CD14-positive monocyte (primary cell): ENCODE results near the gene P2RY1. TPM values are rescaled to one million over a fixed set of nuclear protein-coding genes. Genes with fewer than 3 reads are reported as not detected.

ENCODE experiments used
- DNase-seq, 3 donors: peaks; one replicate each; pipeline ENCODE4 v3.0.0-alpha.2; 2011 to 2022
- H2AFZ ChIP-seq: 2 replicates; pipeline ENCODE4 v1.6.0; 2012; ENCODE audit warnings: mild to moderate bottlenecking, low read depth, low read length, inconsistent platforms; ENCODE audit not compliant: insufficient read depth, poor library complexity, severe bottlenecking
- H3K27ac ChIP-seq, 2 donors: 1 replicate in 1 of 2; 2 replicates in 1 of 2; pipeline ENCODE4 v1.5.1; 2012 to 2013; ENCODE audit warnings: low read length in 2 of 2, control low read depth in 1 of 2, inconsistent platforms in 1 of 2, low read depth in 1 of 2, mild to moderate bottlenecking in 1 of 2
- H3K27me3 ChIP-seq, 2 donors: one replicate each; pipeline versions ENCODE4 v1.6.0 to v1.6.1; 2011 to 2013; ENCODE audit warnings: low read length in 2 of 2; ENCODE audit not compliant: control insufficient read depth in 2 of 2, insufficient read depth in 2 of 2
- H3K36me3 ChIP-seq, 2 donors: replicated peaks in 1 of 2; 1 replicate in 1 of 2; 2 replicates in 1 of 2; pipeline versions ENCODE4 v1.5.1 to v1.6.1; 2012 to 2013; ENCODE audit warnings: low read length in 2 of 2, control low read depth in 1 of 2, inconsistent platforms in 1 of 2, mild to moderate bottlenecking in 1 of 2; ENCODE audit not compliant: insufficient read depth in 2 of 2, control insufficient read depth in 1 of 2
- H3K4me1 ChIP-seq, 2 donors: 1 replicate in 1 of 2; 2 replicates in 1 of 2; pipeline versions ENCODE4 v1.5.1 to v1.6.1; 2012 to 2013; ENCODE audit warnings: low read length in 2 of 2, control low read depth in 1 of 2, inconsistent platforms in 1 of 2, mild to moderate bottlenecking in 1 of 2, moderate library complexity in 1 of 2; ENCODE audit not compliant: insufficient read depth in 2 of 2, control insufficient read depth in 1 of 2
- H3K4me2 ChIP-seq: replicated peaks from 2 replicates; pipeline ENCODE3; 2012; ENCODE audit warnings: low read length, moderate library complexity, mild to moderate bottlenecking; ENCODE audit not compliant: poor library complexity, severe bottlenecking; ENCODE audit errors: extremely low read depth
- H3K4me3 ChIP-seq, 3 experiments: fragments of 200-600 bp in 1 of 3; sonication (generic) in 1 of 3; replicated peaks in 1 of 3; 1 replicate in 2 of 3; 2 replicates in 1 of 3; pipeline ENCODE4 v1.5.1; 2011 to 2013; ENCODE audit warnings: low read length in 3 of 3, mild to moderate bottlenecking in 3 of 3, control low read depth in 2 of 3, low read depth in 2 of 3, inconsistent platforms in 1 of 3, moderate library complexity in 1 of 3
- H3K79me2 ChIP-seq: 2 replicates; pipeline ENCODE4 v1.6.0; 2012; ENCODE audit warnings: mild to moderate bottlenecking, control low read depth, inconsistent platforms, low read length, moderate library complexity; ENCODE audit not compliant: insufficient read depth
- H3K9ac ChIP-seq: 2 replicates; pipeline ENCODE4 v1.6.0; 2017; ENCODE audit warnings: low read length, mild to moderate bottlenecking; ENCODE audit not compliant: insufficient read depth, poor library complexity, severe bottlenecking
- H3K9me3 ChIP-seq, 2 donors: replicated peaks in 1 of 2; 1 replicate in 1 of 2; 2 replicates in 1 of 2; pipeline versions ENCODE4 v1.5.1 to v1.6.1; 2012 to 2013; ENCODE audit warnings: low read length in 2 of 2, control low read depth in 1 of 2; ENCODE audit not compliant: control insufficient read depth in 1 of 2, insufficient read depth in 1 of 2
- H4K20me1 ChIP-seq: 2 replicates; pipeline ENCODE4 v1.6.0; 2012; ENCODE audit warnings: mild to moderate bottlenecking, low read length, control low read depth, moderate library complexity; ENCODE audit not compliant: insufficient read depth
- H3K27ac Mint-ChIP-seq, 7 donors: one replicate each; pipeline ENCODE4 v1.8.0; 2020; ENCODE audit warnings: mild to moderate bottlenecking in 7 of 7, mixed read lengths in 7 of 7, moderate library complexity in 6 of 7, inconsistent platforms in 2 of 7
- H3K27me3 Mint-ChIP-seq, 3 donors: one replicate each; pipeline ENCODE4 v1.8.0; 2021 to 2022; ENCODE audit warnings: low read depth in 3 of 3, mild to moderate bottlenecking in 3 of 3, mixed read lengths in 3 of 3, moderate library complexity in 3 of 3, inconsistent platforms in 1 of 3
- H3K36me3 Mint-ChIP-seq, 2 donors: one replicate each; pipeline ENCODE4 v1.8.0; 2020; ENCODE audit warnings: mixed read lengths in 2 of 2, inconsistent platforms in 1 of 2, mild to moderate bottlenecking in 1 of 2
- H3K4me1 Mint-ChIP-seq: one replicate; pipeline ENCODE4 v1.8.0; 2020; ENCODE audit warnings: mild to moderate bottlenecking, mixed read lengths
- H3K4me3 Mint-ChIP-seq, 2 donors: one replicate each; pipeline ENCODE4 v1.8.0; 2020; ENCODE audit warnings: mild to moderate bottlenecking in 2 of 2, mixed read lengths in 2 of 2, moderate library complexity in 1 of 2
- H3K9me3 Mint-ChIP-seq, 7 donors: one replicate each; pipeline ENCODE4 v1.8.0; 2020 to 2022; ENCODE audit warnings: mixed read lengths in 7 of 7, mild to moderate bottlenecking in 6 of 7, moderate library complexity in 6 of 7, inconsistent platforms in 2 of 7
- WGBS: methylation state at CpG from one replicate; pipeline ENCODE4 v1.1.5; 2013; ENCODE audit warnings: missing lambda C conversion rate; ENCODE audit not compliant: insufficient coverage; 5-methylcytosine and 5-hydroxymethylcytosine counted together
- intact Hi-C, 2 donors: fragments of 100-400 bp; cut with micrococcal nuclease; formaldehyde crosslinking; loops; one replicate each; pipeline versions ENCODE4 v1.15.0 to v1.15.1; 2023
- polyA plus RNA-seq, 3 donors: library from polyadenylated mRNA; depleted of rRNA in 1 of 3; unstranded in 2 of 3; stranded (reverse) in 1 of 3; fragments of 300-500 nt in 2 of 3; fragments of >200 nt in 1 of 3; fragmentation: Illumina TruSeq in 2 of 3; gene quantifications; 1 replicate in 2 of 3; 2 replicates in 1 of 3; pipeline ENCODE4 v1.2.3, GENCODE V29; 2012 to 2021
- TF ChIP-seq, protein P1 (sequence below): fragments of 200-600 bp; IDR thresholded peaks from one replicate; pipeline ENCODE4 v1.8.0; 2022; ENCODE audit warnings: antibody characterized with exemption, mild to moderate bottlenecking

The P2RY1 gene
- polyA plus RNA-seq, 3 donors = 0.16 to 0.97 TPM; not detected in 1

DNA sequence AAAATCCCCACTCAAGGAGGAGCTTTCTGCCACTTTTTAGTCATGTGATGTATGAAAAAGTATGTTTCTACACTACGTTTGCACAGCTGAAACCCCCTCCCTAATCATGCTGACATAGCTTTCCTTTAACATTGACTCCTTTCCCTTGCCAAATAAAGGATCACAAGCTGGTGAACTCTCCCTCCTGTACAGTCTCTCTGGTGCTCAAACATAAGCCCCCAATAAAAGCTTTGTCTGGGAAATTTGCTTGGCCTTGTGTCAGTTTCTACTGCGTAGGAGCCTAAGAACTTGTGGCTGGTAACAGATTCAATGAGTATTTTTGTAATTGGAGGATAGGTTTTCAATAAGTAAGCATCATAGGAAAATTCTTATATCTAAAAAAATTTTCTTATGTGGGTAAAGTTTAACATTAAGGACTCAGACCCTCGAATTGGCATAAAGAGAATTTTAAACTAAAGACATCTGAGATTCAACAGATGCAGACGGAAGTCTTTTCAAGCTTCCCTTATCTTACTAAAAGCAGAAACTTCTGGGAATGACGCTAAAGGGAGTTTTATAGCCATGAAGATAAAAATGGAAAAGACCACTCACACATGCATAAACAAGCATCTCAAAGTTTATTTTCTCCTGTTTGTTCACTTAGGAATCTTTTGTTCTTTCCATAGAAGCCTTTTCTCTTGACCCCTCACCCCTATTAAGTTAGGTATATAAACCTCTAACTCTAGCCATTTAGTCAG is 44.1 kb upstream of the P2RY1 start:
- H3K9me3 ChIP-seq = peaks cover 3 to 4% of the 10 kb centered on the region in 2 donors
- H4K20me1 ChIP-seq = no peaks in the 10 kb centered on the region
- no peak overlapping the region for H3K27ac ChIP-seq
- H3K27me3 ChIP-seq = no peaks in the 10 kb centered on the region
- no peak for DNase-seq
- H3K27ac Mint-ChIP-seq = no peak overlapping the region
- no peak overlapping the region for H3K4me3 Mint-ChIP-seq
- WGBS = no CpG with 5 or more reads among the region's 5 CpGs
- no peaks in the 10 kb centered on the region for H3K27me3 Mint-ChIP-seq
- no peaks in the 10 kb centered on the region for H3K36me3 ChIP-seq
- TF ChIP-seq, protein P1, sequence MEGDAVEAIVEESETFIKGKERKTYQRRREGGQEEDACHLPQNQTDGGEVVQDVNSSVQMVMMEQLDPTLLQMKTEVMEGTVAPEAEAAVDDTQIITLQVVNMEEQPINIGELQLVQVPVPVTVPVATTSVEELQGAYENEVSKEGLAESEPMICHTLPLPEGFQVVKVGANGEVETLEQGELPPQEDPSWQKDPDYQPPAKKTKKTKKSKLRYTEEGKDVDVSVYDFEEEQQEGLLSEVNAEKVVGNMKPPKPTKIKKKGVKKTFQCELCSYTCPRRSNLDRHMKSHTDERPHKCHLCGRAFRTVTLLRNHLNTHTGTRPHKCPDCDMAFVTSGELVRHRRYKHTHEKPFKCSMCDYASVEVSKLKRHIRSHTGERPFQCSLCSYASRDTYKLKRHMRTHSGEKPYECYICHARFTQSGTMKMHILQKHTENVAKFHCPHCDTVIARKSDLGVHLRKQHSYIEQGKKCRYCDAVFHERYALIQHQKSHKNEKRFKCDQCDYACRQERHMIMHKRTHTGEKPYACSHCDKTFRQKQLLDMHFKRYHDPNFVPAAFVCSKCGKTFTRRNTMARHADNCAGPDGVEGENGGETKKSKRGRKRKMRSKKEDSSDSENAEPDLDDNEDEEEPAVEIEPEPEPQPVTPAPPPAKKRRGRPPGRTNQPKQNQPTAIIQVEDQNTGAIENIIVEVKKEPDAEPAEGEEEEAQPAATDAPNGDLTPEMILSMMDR = no peak
- H2AFZ ChIP-seq = no peak overlapping the region
- H3K4me3 ChIP-seq = no peak overlapping the region
- H3K4me1 Mint-ChIP-seq = no peaks in the 10 kb centered on the region
- H3K4me1 ChIP-seq = no peaks in the 10 kb centered on the region
- H3K36me3 Mint-ChIP-seq = no peaks in the 10 kb centered on the region
- peaks cover 0 to 14% (median 7%) of the 10 kb centered on the region in 7 donors for H3K9me3 Mint-ChIP-seq
- H3K79me2 ChIP-seq = no peaks in the 10 kb centered on the region
- intact Hi-C loops = no loop called here
- no peak overlapping the region for H3K9ac ChIP-seq
- no peak overlapping the region for H3K4me2 ChIP-seq

DNA sequence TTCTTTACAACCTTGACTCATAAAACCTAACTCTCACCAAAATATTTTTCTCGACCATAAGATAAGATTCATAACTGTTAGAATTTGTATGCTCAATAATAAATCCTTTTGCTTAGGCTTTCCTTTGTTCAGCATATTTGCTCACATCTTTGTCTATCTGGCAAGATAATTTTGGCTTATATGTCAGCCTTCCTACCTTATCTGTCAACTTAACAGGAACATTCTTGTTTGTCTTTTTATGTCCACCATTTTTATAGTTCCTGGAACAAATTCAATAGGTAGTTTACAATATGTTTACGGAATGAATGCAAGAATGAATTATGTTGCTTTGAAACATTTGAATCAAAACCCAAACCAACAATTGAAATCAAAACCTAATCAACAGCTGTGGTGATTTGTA is 41.0 kb upstream of the P2RY1 start:
- no peak overlapping the region for H2AFZ ChIP-seq
- WGBS = no CpG with 5 or more reads among the region's 2 CpGs
- Mint-ChIP-seq H3K4me3 (no peak overlapping the region), H3K27me3 (no peaks in the 10 kb centered on the region), H3K4me1 (no peaks in the 10 kb centered on the region), H3K36me3 (no peaks in the 10 kb centered on the region), H3K9me3 (peaks cover 0 to 6% (median 4%) of the 10 kb centered on the region in 7 donors), H3K27ac (no peak overlapping the region)
- no peaks in the 10 kb centered on the region for H3K36me3 ChIP-seq
- H3K9me3 ChIP-seq = no peaks in the 10 kb centered on the region
- no peaks in the 10 kb centered on the region for H3K27me3 ChIP-seq
- TF ChIP-seq, protein P1 = no peak
- H3K4me3 ChIP-seq = no peak overlapping the region
- H3K9ac ChIP-seq = no peak overlapping the region
- no peaks in the 10 kb centered on the region for H3K79me2 ChIP-seq
- no peaks in the 10 kb centered on the region for H3K4me1 ChIP-seq
- no peak overlapping the region for H3K27ac ChIP-seq
- no peak overlapping the region for H3K4me2 ChIP-seq
- H4K20me1 ChIP-seq = no peaks in the 10 kb centered on the region
- intact Hi-C loops = no loop called here
- no peak for DNase-seq
